Caco-2 (cell line): ENCODE results near the gene HP1BP3. TPM values are rescaled to one million over a fixed set of nuclear protein-coding genes. Genes with fewer than 3 reads are reported as not detected.

ENCODE experiments used
- BruUV-seq: library from RNA; stranded (reverse); fragments of 400-500 nt; replicated peaks from 2 replicates; lab custom pipeline; 2021; lab: Mats Ljungman, UMichigan
- CTCF ChIA-PET: fragments of 300-600 bp; sonication (Branson Sonifier 250); formaldehyde crosslinking; loops from one replicate; lab custom pipeline; 2022; ENCODE audit warnings: antibody characterized with exemption; lab: Charles Lee
- POLR2A ChIA-PET: fragments of 300-600 bp; sonication (Branson Sonifier 250); formaldehyde crosslinking; loops from one replicate; lab custom pipeline; 2022; ENCODE audit warnings: antibody characterized with exemption; lab: Charles Lee
- DNase-seq, 2 experiments: peaks; one replicate each; pipeline versions ENCODE4 v3.0.0 to v3.0.0-alpha.2; 2020 to 2022
- H3K27me3 ChIP-seq: replicated peaks from 2 replicates; pipeline ENCODE4 v1.6.0; 2011; ENCODE audit warnings: low read length; ENCODE audit not compliant: control insufficient read depth, insufficient read depth
- H3K36me3 ChIP-seq: 2 replicates; pipeline ENCODE4 v1.5.1; 2011; ENCODE audit warnings: low read length; ENCODE audit not compliant: control insufficient read depth, insufficient read depth
- H3K4me1 ChIP-seq: fragments of 250-450 bp; sonication (Bioruptor Pico); 2 replicates; pipeline ENCODE4 v1.5.1; 2020; ENCODE audit warnings: mild to moderate bottlenecking
- H3K4me3 ChIP-seq: 2 replicates; pipeline ENCODE4 v1.5.1; 2011; ENCODE audit warnings: low read depth, mild to moderate bottlenecking, control low read depth, low read length
- H3K9me3 ChIP-seq: fragments of 250-450 bp; sonication (Bioruptor Pico); 2 replicates; pipeline ENCODE4 v1.5.1; 2020; ENCODE audit warnings: mild to moderate bottlenecking, moderate library complexity
- H3K27ac Mint-ChIP-seq: one replicate; pipeline ENCODE4 v1.8.0; 2022; ENCODE audit warnings: mixed read lengths; ENCODE audit not compliant: unreplicated experiment
- H3K27me3 Mint-ChIP-seq: one replicate; pipeline ENCODE4 v1.8.0; 2022; ENCODE audit warnings: mixed read lengths; ENCODE audit not compliant: insufficient read depth, unreplicated experiment
- H3K36me3 Mint-ChIP-seq: one replicate; pipeline ENCODE4 v1.8.0; 2022; ENCODE audit warnings: mild to moderate bottlenecking, mixed read lengths; ENCODE audit not compliant: insufficient read depth, unreplicated experiment
- H3K4me1 Mint-ChIP-seq: one replicate; pipeline ENCODE4 v1.8.0; 2022; ENCODE audit warnings: low read depth, mixed read lengths; ENCODE audit not compliant: unreplicated experiment
- H3K4me3 Mint-ChIP-seq: one replicate; pipeline ENCODE4 v1.8.0; 2022; ENCODE audit warnings: mild to moderate bottlenecking, moderate library complexity, mixed read lengths; ENCODE audit not compliant: unreplicated experiment
- H3K9me3 Mint-ChIP-seq: one replicate; pipeline ENCODE4 v1.8.0; 2022; ENCODE audit warnings: mixed read lengths; ENCODE audit not compliant: unreplicated experiment
- CTCF ChIP-seq, 2 experiments: fragments of 200-600 bp in 1 of 2; IDR thresholded peaks; 1 replicate in 1 of 2; 2 replicates in 1 of 2; pipeline versions ENCODE4 v1.5.1 to v1.8.0; 2011 to 2022; ENCODE audit warnings: antibody characterized with exemption in 1 of 2, control low read depth in 1 of 2, inconsistent platforms in 1 of 2, low read depth in 1 of 2, low read length in 1 of 2, mild to moderate bottlenecking in 1 of 2, moderate library complexity in 1 of 2; ENCODE audit not compliant: insufficient read depth in 1 of 2, severe bottlenecking in 1 of 2, unreplicated experiment in 1 of 2
- intact Hi-C: fragments of 100-400 bp; cut with micrococcal nuclease; formaldehyde crosslinking; loops from one replicate; pipeline ENCODE4 v1.10.0; 2022; ENCODE audit not compliant: unreplicated experiment
- total RNA-seq: library from RNA; stranded (reverse); gene quantifications from 2 replicates; pipeline ENCODE4 v1.2.3, GENCODE V29; 2022

HP1BP3 gene
- total RNA-seq, 1 experiment from 2014 or later = 240 TPM

- POLR2A ChIA-PET = no interaction called here
- Histone ChIP-seq H3K9me3 (no peaks in the 10 kb centered on the region), H3K36me3 (no peaks in the 10 kb centered on the region), H3K4me1 (peaks cover 8% of the 10 kb centered on the region; the same call in 1 of the 2 replicates), H3K4me3 (no peak overlapping the region), H3K27me3 (no peaks in the 10 kb centered on the region)
- TF ChIP-seq CTCF (IDR thresholded peaks at IDR 0.05; ENCODE audit: insufficient read depth in 1 of 2, low read depth in 1 of 2, low read length in 1 of 2, severe bottlenecking in 1 of 2, unreplicated experiment in 1 of 2) = no peak
- no peak overlapping the region for H3K27ac Mint-ChIP-seq
- intact Hi-C loops = no loop called here
- H3K36me3 Mint-ChIP-seq = no peaks in the 10 kb centered on the region
- CTCF ChIA-PET = no interaction called here
- no peaks in the 10 kb centered on the region for H3K27me3 Mint-ChIP-seq
- no TSS peak for BruUV-seq
- peaks cover 2% of the 10 kb centered on the region for H3K4me1 Mint-ChIP-seq
- DNase-seq = no peak
- no peak overlapping the region for H3K4me3 Mint-ChIP-seq
- no peaks in the 10 kb centered on the region for H3K9me3 Mint-ChIP-seq
These were observed 82.5 kb downstream of the HP1BP3 start for GRCh38 chr1:20704390-20705202.

GRCh38 chr1:20703124-20703756, 83.9 kb downstream of the HP1BP3 start:
- H3K9me3 ChIP-seq = no peaks in the 10 kb centered on the region
- no TSS peak for BruUV-seq
- Mint-ChIP-seq H3K27me3 (no peaks in the 10 kb centered on the region), H3K27ac (no peak overlapping the region), H3K9me3 (no peaks in the 10 kb centered on the region), H3K4me3 (no peak overlapping the region), H3K36me3 (no peaks in the 10 kb centered on the region), H3K4me1 (peaks cover 6% of the 10 kb centered on the region)
- no peak for DNase-seq
- ChIA-PET POLR2A (no interaction called here), CTCF (no interaction called here)
- no peaks in the 10 kb centered on the region for H3K36me3 ChIP-seq
- no peak overlapping the region for H3K4me3 ChIP-seq
- TF ChIP-seq CTCF (IDR thresholded peaks at IDR 0.05; ENCODE audit: insufficient read depth in 1 of 2, low read depth in 1 of 2, low read length in 1 of 2, severe bottlenecking in 1 of 2, unreplicated experiment in 1 of 2) = no peak
- H3K4me1 ChIP-seq = peaks cover 10% of the 10 kb centered on the region
- intact Hi-C loops = no loop called here
- no peaks in the 10 kb centered on the region for H3K27me3 ChIP-seq

DNA sequence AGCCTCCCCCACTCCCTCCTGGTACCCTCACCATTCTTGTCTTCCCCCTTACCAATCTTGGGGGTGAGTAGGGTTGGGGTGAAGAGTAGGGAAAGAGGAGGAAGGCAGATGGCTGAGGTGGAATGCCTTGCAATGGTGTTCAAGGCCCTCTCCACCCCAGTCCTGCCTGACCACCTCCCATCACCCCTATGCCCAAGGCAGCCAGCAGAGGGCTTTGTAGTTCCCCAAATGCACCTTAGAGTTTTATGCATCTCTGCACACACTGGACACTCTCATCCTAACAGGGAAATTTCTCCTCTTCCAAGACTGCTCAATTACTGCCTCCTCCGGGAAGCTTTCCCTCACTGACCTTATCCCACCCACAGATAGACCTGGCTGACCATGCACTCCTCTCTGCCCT, 84.7 kb downstream of the HP1BP3 start:
- intact Hi-C loops = no loop called here
- Mint-ChIP-seq H3K4me3 (no peak overlapping the region), H3K27me3 (no peaks in the 10 kb centered on the region), H3K27ac (no peak overlapping the region), H3K9me3 (no peaks in the 10 kb centered on the region), H3K36me3 (no peaks in the 10 kb centered on the region), H3K4me1 (peaks cover 6% of the 10 kb centered on the region)
- DNase-seq = peak in 1 of 2 experiments; percentile 38
- ChIA-PET POLR2A (no interaction called here), CTCF (interaction anchor here (1.2 kb wide), 1 partner anchor 493 kb away, joined by 4 read pairs; no protein-coding TSS in a partner anchor)
- Histone ChIP-seq H3K36me3 (no peaks in the 10 kb centered on the region), H3K27me3 (no peaks in the 10 kb centered on the region), H3K4me3 (no peak overlapping the region), H3K9me3 (no peaks in the 10 kb centered on the region), H3K4me1 (peaks cover 18% of the 10 kb centered on the region)
- BruUV-seq = no TSS peak
- peak in 1 of 2 experiments; percentile 56 for TF ChIP-seq CTCF (IDR thresholded peaks at IDR 0.05; ENCODE audit: insufficient read depth in 1 of 2, low read depth in 1 of 2, low read length in 1 of 2, severe bottlenecking in 1 of 2, unreplicated experiment in 1 of 2)
